ENCODE results near the gene MSLN.

Gene MSLN

DNA sequence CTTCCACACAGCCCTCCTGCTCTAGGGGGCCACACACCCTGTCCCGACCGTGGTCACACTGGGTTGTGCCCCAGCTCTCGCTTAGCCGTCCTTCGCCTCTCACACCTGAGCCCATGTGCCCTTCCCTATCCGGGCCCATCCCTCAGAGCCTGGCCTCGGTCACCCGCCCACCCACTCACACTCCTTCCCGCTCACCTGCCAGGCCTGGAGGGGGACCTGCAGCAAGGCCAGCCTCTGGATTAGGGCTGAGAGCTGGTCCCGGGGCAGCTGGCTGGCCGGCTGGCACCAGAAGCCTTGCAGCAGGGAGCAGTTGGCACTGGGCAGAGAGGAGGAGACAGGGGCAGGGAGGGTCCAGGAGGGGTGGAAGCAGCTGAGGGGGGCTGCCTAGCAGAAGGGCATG lies 17.9 kb downstream of the MSLN start:
- DNase-seq: no peak

DNA sequence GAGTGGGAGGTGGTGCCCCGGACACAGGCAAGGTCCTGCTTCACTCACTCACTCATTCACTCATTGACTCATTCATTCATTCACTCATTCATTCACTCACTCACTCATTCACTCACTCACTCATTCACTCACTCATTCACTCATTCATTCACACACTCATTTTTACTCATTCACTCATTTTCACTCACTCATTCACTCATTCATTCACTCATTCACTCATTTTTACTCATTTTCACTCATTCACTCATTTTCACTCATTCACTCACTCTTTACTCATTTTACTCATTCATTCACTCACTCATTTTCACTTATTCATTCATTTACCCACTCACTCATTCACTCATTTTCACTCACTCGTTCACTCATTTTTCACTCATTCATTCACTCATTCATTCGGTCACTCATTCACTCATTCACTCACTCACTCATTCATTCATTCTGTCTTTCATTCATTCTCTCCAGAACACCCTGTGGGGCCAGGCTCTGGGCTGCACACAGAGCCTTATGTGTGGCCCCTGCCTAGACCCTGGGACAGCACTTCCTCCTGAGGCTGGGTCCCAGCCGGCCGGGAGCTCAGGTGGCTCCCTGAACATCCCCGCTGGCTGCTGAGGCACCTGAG lies 18.5 kb downstream of the MSLN start:
- DNase-seq: no peak

DNA sequence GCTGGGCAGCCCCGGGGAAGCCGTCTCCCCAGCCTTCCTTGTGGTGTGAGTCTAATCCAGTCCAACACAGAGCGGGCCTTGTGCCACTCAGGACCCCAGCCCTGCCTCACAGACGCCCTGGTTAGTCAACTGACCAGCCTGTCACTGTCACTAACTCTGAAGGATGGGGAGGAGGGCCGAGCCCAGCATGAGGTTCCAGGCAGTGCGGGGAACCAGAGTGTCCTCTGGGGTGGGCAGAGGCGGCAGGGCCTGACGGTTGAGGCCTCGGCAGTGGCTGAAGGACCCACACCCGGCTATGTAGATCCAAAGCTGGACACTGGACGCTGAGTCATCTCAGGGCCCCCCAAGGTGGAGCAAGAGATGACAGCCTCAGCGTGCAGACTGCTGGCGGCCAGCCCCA lies 19.0 kb downstream of the MSLN start:
- no peak for DNase-seq

DNA sequence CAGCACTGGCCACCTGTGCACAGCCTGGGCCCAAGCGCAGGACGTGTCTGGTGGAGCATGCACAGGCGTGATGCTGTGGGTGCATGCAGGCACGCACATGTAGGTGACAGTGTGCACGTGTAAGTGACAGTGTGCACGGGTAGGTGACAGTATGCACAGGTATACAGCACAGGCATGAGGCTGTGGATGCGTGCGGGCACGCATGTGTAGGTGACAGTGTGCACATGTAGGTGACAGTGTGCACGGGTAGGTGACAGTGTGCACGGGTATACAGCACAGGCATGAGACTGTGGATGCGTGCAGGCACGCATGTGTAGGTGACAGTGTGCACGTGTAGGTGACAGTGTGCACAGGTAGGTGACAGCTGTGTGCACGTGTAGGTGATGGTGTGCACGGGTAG lies 19.8 kb downstream of the MSLN start:
- DNase-seq: no peak

DNA sequence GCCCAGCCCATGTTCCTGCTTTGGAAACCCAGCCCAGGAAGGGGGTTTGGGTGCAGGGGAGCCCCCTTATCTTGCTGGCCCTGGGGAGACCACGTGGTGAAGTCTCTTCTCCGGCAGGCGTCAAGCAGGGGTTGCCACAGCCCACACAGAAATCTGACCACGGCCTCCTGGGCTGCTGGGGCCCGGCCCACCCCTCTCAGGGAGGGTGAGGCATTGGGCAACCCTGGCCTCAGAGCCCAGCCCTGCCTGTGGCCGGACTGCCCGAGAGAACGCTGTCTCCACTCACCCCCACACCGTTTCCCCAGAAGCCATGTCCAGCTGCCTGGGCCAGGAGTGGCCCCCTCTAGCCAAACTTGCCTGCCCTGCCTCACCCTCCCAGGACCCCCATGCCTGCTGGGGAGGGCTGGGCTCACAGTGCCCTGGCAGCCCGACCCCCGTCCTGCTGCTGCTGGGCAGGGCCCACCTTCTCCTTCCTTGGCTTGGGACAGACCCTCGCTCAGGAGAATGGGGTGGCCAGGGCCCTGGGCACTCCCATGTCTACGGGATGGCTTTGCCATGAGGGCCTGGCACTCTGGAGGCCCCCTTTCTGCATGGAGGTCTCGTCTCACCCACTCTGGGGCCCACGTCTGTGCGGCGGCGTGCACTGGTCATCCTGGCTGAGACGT lies 20.9 kb downstream of the MSLN start:
- no peak for DNase-seq

DNA sequence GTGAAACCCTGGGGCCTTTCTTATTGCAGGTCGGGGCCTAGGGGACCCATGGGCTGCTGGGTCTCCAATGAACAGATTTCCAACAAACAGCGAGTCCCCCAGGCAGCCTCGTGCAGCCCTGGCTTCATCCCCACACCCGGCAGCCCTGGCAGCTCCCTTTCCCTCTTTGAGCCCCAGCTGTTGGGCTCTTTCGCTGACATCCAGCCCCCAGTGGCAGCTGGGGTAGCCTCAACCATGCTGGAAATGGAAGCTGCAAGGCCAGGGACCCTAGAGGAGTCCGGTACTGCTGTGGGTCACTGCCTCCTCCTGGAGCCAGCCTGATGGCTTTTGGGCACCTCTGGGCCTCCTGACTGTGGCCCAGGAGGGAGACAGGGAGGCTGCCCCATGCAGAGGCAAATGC lies 21.7 kb downstream of the MSLN start:
- DNase-seq: no peak

DNA sequence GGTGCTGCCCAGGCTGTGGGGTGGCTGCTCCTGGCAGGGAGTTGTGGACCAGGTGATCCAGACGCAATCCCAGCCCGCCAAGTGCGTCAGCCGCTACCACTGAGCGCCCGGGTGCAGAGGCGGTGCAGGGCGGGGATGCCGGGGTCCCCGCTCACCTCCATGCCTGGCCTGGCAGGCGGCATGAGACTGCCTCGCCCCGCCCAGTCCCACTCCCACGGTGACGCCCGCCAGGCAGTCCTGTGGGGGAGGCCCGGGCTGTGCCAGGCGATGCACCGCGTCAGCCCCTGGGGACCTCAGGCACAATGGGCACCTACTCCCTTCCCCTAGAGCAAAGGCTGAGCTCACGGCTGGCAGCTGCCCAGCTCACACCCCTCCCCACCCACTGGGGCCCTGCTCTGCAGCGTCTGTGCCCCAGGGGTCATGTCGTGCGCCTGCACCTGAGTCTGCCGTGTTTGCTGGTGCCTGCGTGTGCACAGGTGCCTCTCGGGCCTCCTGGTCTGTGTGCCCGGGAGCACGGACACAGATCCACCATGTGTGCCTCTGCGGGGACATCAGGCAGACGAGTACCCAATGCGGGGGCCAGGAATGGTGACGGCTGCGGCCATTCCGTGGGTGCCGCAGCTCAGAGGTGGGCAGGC lies 22.4 kb downstream of the MSLN start:
- no peak for DNase-seq

DNA sequence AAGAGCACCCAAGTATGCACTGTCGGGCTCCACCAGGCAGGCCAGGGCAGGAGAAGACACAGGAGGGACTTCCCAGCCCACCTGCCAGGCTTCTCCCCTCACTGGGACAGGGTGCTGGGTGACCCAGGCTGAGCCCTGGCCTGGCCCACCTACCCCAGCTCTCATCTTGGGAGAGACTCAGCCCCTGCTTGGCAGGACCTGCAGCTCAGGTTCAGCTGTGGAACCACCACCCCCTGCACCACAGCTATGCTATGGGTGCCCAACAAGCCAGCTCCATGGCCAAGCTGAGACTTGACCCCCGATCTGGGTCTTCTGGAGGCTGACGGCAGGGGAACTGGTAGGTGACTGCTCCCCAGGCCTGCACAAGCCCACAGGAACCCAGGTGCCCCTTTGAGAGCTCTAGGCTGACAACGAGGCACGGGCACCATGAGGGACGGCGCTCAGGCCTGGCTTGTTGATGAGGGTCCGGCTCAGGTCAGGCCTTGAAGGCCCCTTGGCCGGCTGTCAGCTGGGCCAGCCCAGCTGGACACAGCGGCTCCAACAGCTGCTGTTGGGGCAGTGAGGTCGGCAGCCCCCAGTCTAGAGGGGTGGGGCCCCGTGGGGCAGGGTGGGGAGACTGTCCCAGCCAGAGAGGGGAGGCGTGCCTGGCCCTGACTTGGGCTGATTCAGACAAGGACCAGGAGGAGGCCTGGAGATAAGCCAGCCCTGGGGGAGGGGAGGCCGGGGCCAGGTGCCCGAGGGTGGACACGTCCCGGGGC lies 23.0 kb downstream of the MSLN start:
- DNase-seq: no peak

DNA sequence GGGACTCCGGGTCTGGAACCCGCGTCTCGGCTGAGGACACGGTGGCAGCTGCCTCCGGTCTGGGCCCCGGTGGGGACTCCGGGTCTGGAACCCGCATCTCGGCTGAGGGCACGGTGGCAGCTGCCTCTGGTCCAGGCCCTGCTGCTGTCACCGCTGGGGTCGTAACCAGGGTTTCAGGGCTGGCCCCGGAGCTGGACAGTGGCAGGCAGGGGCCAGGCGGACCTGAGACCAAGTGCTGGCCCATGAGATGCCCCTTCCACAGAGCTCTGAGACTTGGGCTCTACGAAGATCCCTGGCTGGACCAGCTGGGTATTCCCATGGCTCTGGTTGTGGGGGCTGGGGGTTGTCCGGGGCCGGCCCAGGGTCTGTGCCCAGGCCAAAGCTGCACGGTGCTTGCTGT lies 23.9 kb downstream of the MSLN start:
- no peak for DNase-seq

DNA sequence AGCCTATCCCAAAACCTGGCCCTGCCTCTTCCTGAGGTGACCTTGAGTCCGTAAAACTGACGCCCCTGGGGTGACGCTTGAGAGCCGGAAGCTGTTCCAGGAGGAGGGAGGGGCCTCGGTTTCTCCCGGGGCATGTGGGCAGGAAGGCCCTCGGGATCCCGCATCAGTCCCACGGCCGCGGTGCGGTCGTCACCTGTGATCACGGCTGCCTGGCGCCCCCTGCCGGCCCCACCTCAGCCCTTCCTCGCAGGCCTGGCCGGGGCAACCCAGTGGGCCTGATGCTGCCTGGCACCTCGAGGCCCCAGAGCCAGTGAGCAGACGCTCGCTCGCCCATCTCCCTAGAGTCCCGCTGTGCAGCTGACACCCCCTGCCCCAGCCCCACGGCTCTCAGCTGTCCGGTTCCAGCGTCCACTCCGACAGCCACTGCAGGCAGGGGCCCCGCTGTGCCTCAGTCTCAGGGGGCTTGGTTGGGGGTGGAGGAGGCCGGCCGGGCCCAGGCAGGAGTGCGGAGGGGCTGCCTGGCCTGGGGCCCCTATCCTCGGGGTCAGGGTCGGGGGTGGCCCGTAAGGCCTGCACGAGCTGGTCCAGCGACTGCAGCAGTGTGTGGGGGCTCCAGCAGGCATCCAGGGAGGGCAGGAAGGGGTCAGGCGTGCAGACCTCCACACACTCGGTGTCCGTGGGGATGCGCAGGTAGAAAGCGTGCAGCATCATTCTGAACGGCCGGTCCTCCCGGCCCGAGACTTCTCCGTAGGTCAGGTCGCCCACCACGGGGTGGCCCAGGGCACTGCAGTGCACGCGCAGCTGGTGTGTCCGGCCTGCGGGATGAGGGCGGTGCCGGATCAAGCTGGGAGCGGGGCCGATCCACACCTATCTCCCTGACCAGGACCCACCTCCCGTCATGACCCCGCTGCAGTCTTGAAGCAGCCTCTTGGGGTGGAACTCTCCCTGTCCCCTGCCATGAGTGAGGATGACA lies 25.3 kb downstream of the MSLN start:
- peak; percentile 76 for DNase-seq

DNA sequence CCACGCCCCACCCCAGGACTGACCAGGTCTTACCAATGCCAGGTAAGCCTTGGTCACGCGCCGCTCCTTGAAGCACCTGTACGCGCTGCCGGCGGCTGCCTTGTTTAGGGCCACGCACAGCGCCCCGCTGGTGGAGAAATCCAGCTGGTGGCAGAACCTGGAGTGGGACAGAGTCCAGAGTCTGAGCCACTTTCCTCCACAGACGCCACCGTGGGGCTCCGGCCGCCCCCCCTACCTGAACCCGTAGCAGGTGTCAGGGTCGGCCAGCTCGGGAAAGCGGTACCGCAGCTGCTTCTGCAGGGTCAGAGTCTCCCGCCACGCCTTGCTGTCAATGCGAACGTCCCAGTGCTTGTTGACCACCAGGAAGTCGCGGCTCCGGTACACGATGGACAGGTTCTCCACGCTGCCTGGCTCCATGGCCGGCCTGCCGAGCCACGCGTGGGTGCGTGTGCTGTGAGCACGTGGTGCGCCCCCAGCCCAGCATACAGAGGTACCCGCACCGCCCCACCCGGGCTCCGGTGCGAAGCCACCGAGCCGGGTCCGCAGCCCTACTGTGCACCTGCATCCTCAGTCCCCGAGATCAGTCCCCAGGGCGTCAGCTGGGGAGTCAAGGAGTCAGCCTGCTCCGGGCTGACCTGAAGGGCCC lies 26.9 kb downstream of the MSLN start:
- DNase-seq: no peak

DNA sequence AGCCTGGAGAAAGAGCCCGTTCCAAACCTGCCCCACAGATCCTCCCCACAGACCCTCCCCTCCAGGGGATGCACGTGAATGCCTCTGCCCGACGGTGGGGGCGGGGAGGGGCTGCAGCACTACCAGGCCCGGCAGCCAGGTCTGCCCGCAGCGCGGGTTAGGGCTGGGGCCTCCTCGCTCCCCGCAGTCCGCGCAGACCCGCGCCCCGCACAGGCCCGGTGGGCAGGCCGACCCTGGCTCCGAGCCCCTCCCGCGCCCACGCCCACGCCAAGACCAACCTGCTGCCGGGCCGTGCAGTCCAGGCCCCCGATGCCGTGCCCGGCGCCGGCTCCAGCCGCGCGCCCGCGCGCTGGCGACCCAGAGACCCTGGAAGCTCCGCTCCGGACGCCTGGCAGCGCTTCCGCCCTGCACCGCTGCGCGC lies 27.5 kb downstream of the MSLN start, which contains the start of gene RPUSD1:
Gene RPUSD1, minus strand, starts transcription at position 404 of the 421 bp plus-strand sequence. CDS start 644 bp downstream, outside the sequence.
- no peak for DNase-seq

DNA sequence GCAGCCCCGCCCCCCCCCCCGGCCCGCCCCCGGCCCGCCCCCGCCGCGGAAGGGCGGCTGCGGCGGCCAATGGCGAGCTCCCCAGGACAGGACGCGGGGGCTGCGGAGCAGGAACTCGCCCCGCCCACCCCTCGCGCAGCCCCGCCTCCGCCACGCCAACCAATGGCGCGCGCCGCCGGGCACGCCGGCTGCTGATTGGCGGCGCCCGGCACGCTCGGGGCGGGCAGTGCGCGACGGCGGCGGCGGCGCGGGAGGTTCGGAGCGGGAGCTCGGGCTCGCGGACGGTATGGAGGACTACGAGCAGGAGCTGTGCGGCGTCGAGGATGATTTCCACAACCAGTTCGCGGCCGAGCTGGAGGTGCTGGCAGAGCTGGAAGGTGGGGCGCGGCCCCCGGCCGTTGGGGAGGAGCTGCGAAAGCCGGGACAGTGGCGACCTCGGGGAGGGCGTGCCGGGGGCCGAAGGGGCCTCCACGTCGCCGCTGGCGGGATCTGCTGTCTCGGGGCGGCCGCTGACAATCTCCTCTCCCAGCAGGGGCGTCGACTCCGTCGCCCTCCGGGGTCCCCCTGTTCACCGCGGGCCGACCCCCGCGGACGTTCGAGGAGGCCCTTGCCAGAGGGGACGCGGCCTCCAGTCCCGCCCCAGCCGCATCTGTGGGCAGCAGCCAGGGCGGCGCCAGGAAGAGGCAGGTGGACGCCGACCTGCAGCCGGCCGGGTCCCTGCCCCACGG lies 28.0 kb downstream of the MSLN start, which contains the start of gene CHTF18:
Gene CHTF18, plus strand, starts transcription at position 222 of the 728 bp plus-strand sequence. Its CDS starts 65 bp downstream, at position 287.
- DNase-seq: peak; percentile 95

DNA sequence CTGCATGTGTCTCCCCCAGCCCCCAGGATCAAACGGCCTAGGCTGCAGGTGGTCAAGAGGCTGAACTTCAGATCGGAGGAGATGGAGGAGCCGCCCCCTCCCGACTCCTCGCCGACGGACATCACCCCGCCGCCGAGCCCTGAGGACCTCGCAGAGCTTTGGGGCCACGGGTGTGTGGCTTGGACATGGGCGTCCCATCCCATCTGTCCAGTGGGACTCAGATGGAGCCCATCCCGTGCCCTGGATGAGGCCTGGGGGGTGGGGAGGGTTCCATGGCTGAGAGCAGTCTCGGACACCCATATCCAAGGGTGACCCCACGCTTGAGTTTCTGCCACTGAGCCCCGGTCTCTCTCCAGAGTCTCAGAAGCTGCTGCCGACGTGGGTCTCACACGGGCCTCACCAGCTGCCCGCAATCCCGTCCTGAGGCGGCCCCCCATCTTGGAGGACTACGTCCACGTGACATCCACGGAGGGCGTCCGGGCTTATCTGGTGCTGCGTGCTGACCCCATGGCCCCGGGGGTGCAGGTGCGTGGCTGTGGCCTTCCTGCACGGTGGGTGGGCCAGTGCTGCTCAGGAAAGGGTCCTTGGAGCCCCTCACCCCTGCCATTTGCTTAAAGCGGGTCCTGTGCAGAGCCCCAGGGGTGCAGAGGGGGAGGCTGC lies 28.8 kb downstream of the MSLN start:
- no peak for DNase-seq

DNA sequence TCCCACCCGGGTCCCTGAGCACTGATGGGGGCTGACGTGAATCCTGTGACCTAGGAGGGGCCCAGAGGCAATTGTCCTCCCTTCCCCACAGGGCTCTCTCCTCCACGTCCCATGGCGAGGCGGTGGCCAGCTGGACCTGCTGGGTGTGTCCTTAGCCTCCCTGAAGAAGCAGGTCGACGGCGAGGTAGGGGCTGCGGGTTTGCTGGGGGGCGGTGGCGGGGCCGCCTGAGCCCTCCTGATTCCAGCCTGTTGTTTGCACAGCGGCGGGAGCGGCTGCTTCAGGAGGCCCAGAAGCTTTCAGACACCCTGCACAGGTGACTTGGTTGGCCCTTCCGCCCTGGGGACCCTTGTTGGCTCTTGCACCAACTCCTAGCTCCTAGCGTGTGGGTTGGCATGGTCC lies 29.6 kb downstream of the MSLN start:
- DNase-seq: no peak

DNA sequence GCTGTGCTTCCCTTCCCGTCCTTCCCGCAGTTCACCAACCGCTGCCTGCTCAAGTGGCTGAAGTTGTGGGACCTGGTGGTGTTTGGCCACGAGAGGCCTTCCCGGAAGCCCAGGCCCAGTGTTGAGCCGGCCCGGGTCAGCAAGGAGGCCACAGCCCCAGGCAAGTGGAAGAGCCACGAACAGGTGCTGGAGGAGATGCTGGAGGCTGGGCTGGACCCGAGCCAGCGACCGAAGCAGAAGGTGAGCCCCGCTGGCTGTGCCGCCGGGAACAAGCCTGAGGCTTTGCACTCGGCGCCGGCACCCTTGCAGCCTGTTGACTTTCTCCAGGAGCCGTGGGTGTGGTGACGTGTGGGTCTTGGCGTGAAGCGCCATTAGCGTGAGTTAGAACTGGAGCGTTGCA lies 30.6 kb downstream of the MSLN start:
- DNase-seq: no peak

DNA sequence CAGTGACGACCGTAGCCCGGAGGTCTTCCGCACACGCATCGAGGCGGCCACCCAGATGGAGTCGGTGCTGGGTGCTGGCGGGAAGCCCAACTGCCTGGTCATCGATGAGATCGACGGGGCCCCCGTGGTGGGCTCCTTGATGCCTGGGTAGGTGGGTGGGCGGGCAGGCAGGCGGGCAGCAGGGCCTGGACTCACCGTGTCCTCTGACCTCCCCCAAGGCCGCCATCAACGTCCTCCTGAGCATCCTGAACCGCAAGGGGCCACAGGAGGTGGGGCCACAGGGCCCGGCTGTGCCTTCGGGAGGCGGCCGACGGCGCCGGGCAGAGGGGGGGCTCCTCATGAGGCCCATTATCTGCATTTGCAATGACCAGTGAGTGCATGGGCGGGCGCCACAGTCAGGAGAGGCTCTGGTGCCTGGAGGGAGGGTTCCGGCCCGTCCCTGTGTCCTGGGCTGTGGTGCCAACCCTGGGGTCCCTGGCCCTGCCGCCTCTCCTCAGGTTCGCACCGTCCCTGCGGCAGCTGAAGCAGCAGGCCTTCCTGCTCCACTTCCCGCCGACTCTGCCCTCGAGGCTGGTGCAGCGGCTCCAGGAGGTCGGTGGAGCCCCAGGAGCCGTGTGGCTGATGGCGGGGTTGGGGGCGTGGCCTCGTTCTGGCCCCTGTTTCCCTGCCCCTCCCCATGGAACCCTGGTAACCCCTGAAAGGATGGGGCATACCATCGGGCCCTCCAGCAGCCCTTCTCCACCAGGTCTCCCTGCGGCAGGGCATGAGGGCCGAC lies 31.9 kb downstream of the MSLN start:
- no peak for DNase-seq

DNA sequence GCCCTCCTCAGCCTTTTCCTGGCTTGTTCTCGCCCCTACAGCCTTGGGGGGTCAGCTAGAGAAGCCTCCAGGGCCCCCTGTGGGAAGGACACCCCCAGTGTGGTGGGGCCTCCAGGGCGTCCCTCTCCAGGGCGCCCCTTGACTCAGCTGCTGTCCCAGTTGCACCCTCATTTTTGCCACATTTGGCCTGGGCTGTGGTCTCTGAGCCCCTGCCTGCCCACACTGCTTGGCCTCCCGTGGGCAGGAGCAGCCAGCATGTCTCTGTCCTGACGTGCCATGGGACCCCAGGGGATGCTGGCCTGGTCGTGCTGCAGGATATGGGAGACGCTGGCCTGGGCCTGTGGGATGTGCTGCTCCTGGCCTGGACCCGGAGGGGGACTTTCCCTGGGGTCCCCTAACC lies 32.9 kb downstream of the MSLN start:
- no peak for DNase-seq

DNA sequence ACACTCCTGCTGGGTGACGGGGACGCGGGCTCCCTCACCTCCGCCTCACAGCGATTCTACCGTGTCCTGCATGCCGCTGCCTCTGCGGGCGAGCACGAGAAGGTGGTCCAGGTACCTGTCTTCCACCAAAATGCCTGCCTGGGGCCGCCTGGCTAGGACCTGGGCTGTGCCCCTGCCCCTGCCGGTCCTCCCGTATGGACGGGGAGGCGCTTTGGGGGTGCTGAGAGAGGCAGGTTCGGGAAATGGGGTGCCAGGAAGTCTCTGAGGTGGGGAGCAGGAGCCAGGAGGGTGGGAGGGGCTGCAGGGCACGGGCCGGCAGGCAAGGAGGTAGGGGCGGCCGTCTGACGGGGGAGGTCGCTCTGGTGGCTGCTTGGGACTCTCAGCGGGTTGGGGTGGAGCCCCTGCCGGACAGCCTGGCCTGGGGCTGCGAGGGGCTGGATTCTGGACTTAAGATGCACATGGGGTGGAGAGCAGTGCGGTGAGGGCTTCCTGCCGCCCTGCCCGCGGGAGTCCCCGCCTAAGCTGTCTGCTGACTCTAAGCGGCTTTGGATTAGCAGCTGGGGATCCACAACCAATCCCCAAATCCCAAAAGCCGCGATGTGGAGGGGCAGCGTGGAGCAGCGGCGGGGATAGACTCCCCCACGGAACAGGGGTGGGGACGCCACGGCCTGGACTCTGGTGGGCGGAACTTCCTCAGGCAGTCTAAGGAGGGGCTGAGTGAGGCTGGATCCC lies 33.7 kb downstream of the MSLN start:
- no peak for DNase-seq

Measured in CD4-positive, alpha-beta T cell treated with Interleukin-17A for 1 hour (primary cell).